HepG2 (cell line): Measurements from ENCODE around the gene ANGPTL2. TPM values are rescaled to one million over a fixed set of nuclear protein-coding genes. Genes with fewer than 3 reads are reported as not detected.

Experiments
- GATA4 ChIP-seq: sonication (generic); IDR thresholded peaks from 2 replicates; pipeline ENCODE4 v1.6.1; 2016; ENCODE audit warnings: antibody characterized with exemption, low read depth, borderline replicate concordance
- KIAA2018 ChIP-seq: sonication (generic); formaldehyde crosslinking; IDR thresholded peaks from 2 replicates; pipeline ENCODE4 v1.5.0; 2020; ENCODE audit warnings: mild to moderate bottlenecking, missing genetic modification reagents, borderline replicate concordance
- NCOA1 ChIP-seq: sonication (generic); formaldehyde crosslinking; IDR thresholded peaks from 2 replicates; pipeline ENCODE4 v1.9.0; 2021; ENCODE audit warnings: missing genetic modification reagents
- POGK ChIP-seq: sonication (generic); formaldehyde crosslinking; conservative IDR thresholded peaks from 2 replicates; pipeline ENCODE4 v1.8.0; 2022; ENCODE audit warnings: mild to moderate bottlenecking, moderate library complexity, missing genetic modification reagents
- POLR2A ChIP-seq, 2 experiments: IDR thresholded peaks; 2 replicates each; pipeline ENCODE4 v1.6.1; 2011; ENCODE audit warnings: low read depth in 2 of 2, low read length in 2 of 2, mild to moderate bottlenecking in 1 of 2, moderate library complexity in 1 of 2; ENCODE audit not compliant: insufficient read depth in 1 of 2
- SMAD3 ChIP-seq: sonication (generic); formaldehyde crosslinking; IDR thresholded peaks from 2 replicates; pipeline ENCODE4 v1.4.0; 2020; ENCODE audit warnings: missing genetic modification reagents
- ZNF24 ChIP-seq: fragments of 450-650 bp; IDR thresholded peaks from 2 replicates; pipeline ENCODE4 v1.6.1; 2017; ENCODE audit warnings: antibody characterized with exemption, mild to moderate bottlenecking
- ZNF616 ChIP-seq: sonication (generic); formaldehyde crosslinking; IDR thresholded peaks from 2 replicates; pipeline ENCODE4 v1.5.0; 2020; ENCODE audit warnings: low read depth, mild to moderate bottlenecking, missing genetic modification reagents
- ZNF709 ChIP-seq: sonication (generic); formaldehyde crosslinking; IDR thresholded peaks from 2 replicates; pipeline ENCODE4 v1.5.0; 2020; ENCODE audit warnings: mild to moderate bottlenecking, missing genetic modification reagents
- ZNF737 ChIP-seq: sonication (generic); formaldehyde crosslinking; IDR thresholded peaks from 2 replicates; pipeline ENCODE4 v1.5.0; 2020; ENCODE audit warnings: missing genetic modification reagents, mild to moderate bottlenecking, borderline replicate concordance
- ZSCAN22 ChIP-seq: sonication (generic); formaldehyde crosslinking; IDR thresholded peaks from 2 replicates; pipeline ENCODE4 v1.4.0; 2020; ENCODE audit warnings: mild to moderate bottlenecking, missing genetic modification reagents
- polyA plus RNA-seq, 8 experiments: library from polyadenylated mRNA; depleted of rRNA in 3 of 8; stranded (reverse) in 7 of 8; unstranded in 1 of 8; fragments of >200 nt; fragmentation: Illumina TruSeq in 4 of 8; extraction: Trizol in 4 of 8; gene quantifications; 2 replicates each; pipeline versions ENCODE4 v1.2.1 to v1.2.3, GENCODE V29; 2011 to 2016; ENCODE audit warnings: low read depth in 4 of 8, missing spikeins in 1 of 8, mixed read lengths in 1 of 8; ENCODE audit not compliant: insufficient read depth in 1 of 8
- total RNA-seq, 5 experiments: library from RNA; depleted of rRNA; stranded (reverse); fragments of >200 nt; fragmentation: Illumina TruSeq; extraction: Trizol; gene quantifications; 2 replicates each; pipeline ENCODE4 v1.2.3, GENCODE V29; 2016; ENCODE audit warnings: low read depth in 1 of 5

ANGPTL2 gene
- total and polyA plus RNA-seq, 2 of the 13 experiments (the other 11 are each of a cell fraction or from before 2014, with no cell fraction given) = 0.91 to 21.0 TPM

- TF ChIP-seq KIAA2018 (no peak), SMAD3 (CRISPR knock-in tag) (no peak), POLR2A (IDR thresholded peaks at IDR 0.05; ENCODE audit: insufficient read depth in 1 of 2, low read depth in 2 of 2, low read length in 2 of 2) (no peak), NCOA1 (CRISPR knock-in tag) (no peak), POGK (no peak), GATA4 (no peak), ZNF709 (CRISPR knock-in tag) (no peak), ZNF24 (no peak), ZNF737 (CRISPR knock-in tag) (no peak), ZNF616 (no peak), ZSCAN22 (CRISPR knock-in tag) (no peak)
These were observed 33.0 kb upstream of the ANGPTL2 start (continued) for GRCh38 chr9:127155314-127155960.
